IMR-90 (cell line): ENCODE results near the gene TTC24. TPM values are rescaled to one million over a fixed set of nuclear protein-coding genes. Genes with fewer than 3 reads are reported as not detected.

Experiments used
- ATAC-seq: fragments of 200-7000 bp; cut with Tn5 transposase; 2 replicates; pipeline ENCODE4 v1.9.1; 2020; ENCODE audit warnings: low read depth, mild to moderate bottlenecking, moderate library complexity
- BruUV-seq: library from RNA; stranded (reverse); fragments of 400-500 nt; replicated peaks from 2 replicates; lab custom pipeline; 2021; lab: Mats Ljungman, UMichigan
- CTCF ChIA-PET: fragments of 300-600 bp; formaldehyde crosslinking; extraction: SDS; loops from one replicate; lab custom pipeline; 2021; ENCODE audit warnings: antibody characterized with exemption; lab: Yijun Ruan, JAX
- POLR2A ChIA-PET: fragments of 300-600 bp; sonication (Branson Sonifier 250); formaldehyde crosslinking; loops from one replicate; lab custom pipeline; 2022; ENCODE audit warnings: antibody characterized with exemption; ENCODE audit not compliant: unreplicated experiment; lab: Charles Lee
- DNase-seq: peaks from one replicate; pipeline ENCODE4 v3.0.0; 2013
- H2AFZ ChIP-seq: replicated peaks from 2 replicates; pipeline ENCODE3; 2013; ENCODE audit warnings: low read length, mild to moderate bottlenecking; ENCODE audit not compliant: poor library complexity
- H2AK5ac ChIP-seq: 2 replicates; pipeline ENCODE4 v1.6.1; 2013; ENCODE audit warnings: low read depth, low read length, inconsistent platforms
- H2AK9ac ChIP-seq: replicated peaks from 2 replicates; pipeline ENCODE3; 2013; ENCODE audit warnings: mild to moderate bottlenecking, low read depth, low read length, moderate library complexity; ENCODE audit not compliant: poor library complexity
- H2BK120ac ChIP-seq: 2 replicates; pipeline ENCODE4 v1.6.1; 2013; ENCODE audit warnings: low read depth, low read length, inconsistent platforms
- H2BK15ac ChIP-seq: 3 replicates; pipeline ENCODE4 v1.6.1; 2013; ENCODE audit warnings: low read depth, low read length, inconsistent platforms
- H2BK20ac ChIP-seq: 2 replicates; pipeline ENCODE4 v1.6.1; 2013; ENCODE audit warnings: low read depth, mild to moderate bottlenecking, inconsistent platforms, low read length, moderate library complexity
- H2BK5ac ChIP-seq: 2 replicates; pipeline ENCODE4 v1.6.1; 2013; ENCODE audit warnings: mild to moderate bottlenecking, low read depth, low read length, inconsistent platforms; ENCODE audit not compliant: poor library complexity, severe bottlenecking
- H3K14ac ChIP-seq: replicated peaks from 2 replicates; pipeline ENCODE4 v1.6.1; 2013; ENCODE audit warnings: low read depth, low read length, inconsistent platforms
- H3K18ac ChIP-seq: 2 replicates; pipeline ENCODE4 v1.6.1; 2013; ENCODE audit warnings: low read depth, low read length, control low read depth
- H3K23ac ChIP-seq: 2 replicates; pipeline ENCODE4 v1.6.1; 2013; ENCODE audit warnings: low read depth, low read length, inconsistent platforms
- H3K27ac ChIP-seq: 2 replicates; pipeline ENCODE4 v1.5.1; 2013; ENCODE audit warnings: mild to moderate bottlenecking, control low read depth, low read length; ENCODE audit not compliant: insufficient read depth
- H3K27me3 ChIP-seq: 2 replicates; pipeline ENCODE4 v1.6.1; 2013; ENCODE audit warnings: low read length; ENCODE audit not compliant: control insufficient read depth, insufficient read depth
- H3K36me3 ChIP-seq: 2 replicates; pipeline ENCODE4 v1.6.1; 2013; ENCODE audit warnings: low read length, mixed read lengths; ENCODE audit not compliant: control insufficient read depth, insufficient read depth
- H3K4ac ChIP-seq: 2 replicates; pipeline ENCODE4 v1.6.1; 2013; ENCODE audit warnings: low read depth, low read length, inconsistent platforms
- H3K4me1 ChIP-seq: 2 replicates; pipeline ENCODE4 v1.6.1; 2013; ENCODE audit warnings: low read length, mixed read lengths; ENCODE audit not compliant: control insufficient read depth, insufficient read depth
- H3K4me2 ChIP-seq: 2 replicates; pipeline ENCODE4 v1.6.1; 2013; ENCODE audit warnings: low read depth, mild to moderate bottlenecking, control low read depth, low read length, moderate library complexity
- H3K4me3 ChIP-seq: 2 replicates; pipeline ENCODE4 v1.5.1; 2013; ENCODE audit warnings: low read depth, mild to moderate bottlenecking, control low read depth, low read length, moderate library complexity; ENCODE audit not compliant: insufficient read depth
- H3K56ac ChIP-seq: 2 replicates; pipeline ENCODE4 v1.6.1; 2013; ENCODE audit warnings: low read length, inconsistent platforms; ENCODE audit not compliant: insufficient read depth; ENCODE audit errors: extremely low read depth
- H3K79me1 ChIP-seq, 2 experiments: 2 replicates each; pipeline ENCODE4 v1.6.1; 2013; ENCODE audit warnings: low read length in 2 of 2, inconsistent platforms in 1 of 2, low read depth in 1 of 2
- H3K9ac ChIP-seq: 2 replicates; pipeline ENCODE4 v1.6.1; 2013; ENCODE audit warnings: low read depth, low read length, control low read depth
- H3K9me1 ChIP-seq: 2 replicates; pipeline ENCODE4 v1.6.1; 2013; ENCODE audit warnings: low read length, inconsistent platforms; ENCODE audit not compliant: insufficient read depth
- H3K9me3 ChIP-seq: 2 replicates; pipeline ENCODE4 v1.6.1; 2013; ENCODE audit warnings: low read length; ENCODE audit not compliant: control insufficient read depth, insufficient read depth
- H4K20me1 ChIP-seq: 2 replicates; pipeline ENCODE4 v1.6.1; 2013; ENCODE audit warnings: low read length, inconsistent platforms; ENCODE audit not compliant: insufficient read depth
- H4K5ac ChIP-seq: 2 replicates; pipeline ENCODE4 v1.6.1; 2013; ENCODE audit warnings: mild to moderate bottlenecking, low read depth, low read length, control low read depth
- H4K8ac ChIP-seq, 2 experiments: 2 replicates each; pipeline ENCODE4 v1.6.1; 2013; ENCODE audit warnings: low read depth in 2 of 2, low read length in 2 of 2, control low read depth in 1 of 2, inconsistent platforms in 1 of 2
- H4K91ac ChIP-seq: 2 replicates; pipeline ENCODE4 v1.6.1; 2013; ENCODE audit warnings: low read depth, low read length, inconsistent platforms; ENCODE audit not compliant: insufficient read depth
- CEBPB ChIP-seq: IDR thresholded peaks from 2 replicates; pipeline ENCODE4 v1.6.1; 2012; ENCODE audit warnings: low read depth, low read length, improper control_type of control experiment
- CHD1 ChIP-seq: IDR thresholded peaks from 2 replicates; pipeline ENCODE4 v1.6.1; 2012; ENCODE audit warnings: low read depth, low read length, improper control_type of control experiment
- MXI1 ChIP-seq: IDR thresholded peaks from 2 replicates; pipeline ENCODE4 v1.6.1; 2012; ENCODE audit warnings: low read depth, mild to moderate bottlenecking, low read length, moderate library complexity, borderline replicate concordance
- POLR2A ChIP-seq: IDR thresholded peaks from 2 replicates; pipeline ENCODE4 v1.6.1; 2012; ENCODE audit warnings: mild to moderate bottlenecking, low read depth, low read length
- WGBS, 2 experiments: methylation state at CpG; one replicate each; pipeline versions ENCODE4 v1.1.5 to v1.1.7; 2013; ENCODE audit warnings: missing lambda C conversion rate in 2 of 2; ENCODE audit not compliant: insufficient read length in 1 of 2; ENCODE audit errors: extremely low coverage in 2 of 2; 5-methylcytosine and 5-hydroxymethylcytosine counted together
- dilution Hi-C: fragments of 300-500 bp; cut with HindIII; formaldehyde crosslinking; loops from one replicate; pipeline ENCODE4 v1.14.3; 2018; ENCODE audit warnings: low sequenced_read_pairs; ENCODE audit not compliant: unreplicated experiment
- in situ Hi-C: fragments of 300-500 bp; cut with MboI; formaldehyde crosslinking; loops from 3 replicates; pipeline ENCODE4 v1.14.3; 2019; ENCODE audit warnings: low sequenced_read_pairs, inconsistent platforms, mixed read lengths
- intact Hi-C: fragments of 100-400 bp; cut with micrococcal nuclease; formaldehyde crosslinking; loops from 2 replicates; pipeline ENCODE4 v1.10.0; 2022
- polyA plus RNA-seq, 3 experiments: library from polyadenylated mRNA; depleted of rRNA; stranded (reverse); fragments of >200 nt; gene quantifications; 2 replicates each; pipeline ENCODE4 v1.2.3, GENCODE V29; 2012; ENCODE audit warnings: low replicate concordance in 1 of 3
- total RNA-seq: library from RNA; depleted of rRNA; stranded (reverse); fragments of >200 nt; gene quantifications from 2 replicates; pipeline ENCODE4 v1.2.3, GENCODE V29; 2012
- TF ChIP-seq, protein P1 (sequence below): fragments of 150-350 bp; IDR thresholded peaks from 2 replicates; pipeline ENCODE4 v1.6.1; 2017; ENCODE audit warnings: mild to moderate bottlenecking, antibody characterized with exemption, low read length, low read depth

TTC24 gene
- total and polyA plus RNA-seq, 2 of the 4 experiments (the other 2 are of a cell fraction), result not detected

DNA sequence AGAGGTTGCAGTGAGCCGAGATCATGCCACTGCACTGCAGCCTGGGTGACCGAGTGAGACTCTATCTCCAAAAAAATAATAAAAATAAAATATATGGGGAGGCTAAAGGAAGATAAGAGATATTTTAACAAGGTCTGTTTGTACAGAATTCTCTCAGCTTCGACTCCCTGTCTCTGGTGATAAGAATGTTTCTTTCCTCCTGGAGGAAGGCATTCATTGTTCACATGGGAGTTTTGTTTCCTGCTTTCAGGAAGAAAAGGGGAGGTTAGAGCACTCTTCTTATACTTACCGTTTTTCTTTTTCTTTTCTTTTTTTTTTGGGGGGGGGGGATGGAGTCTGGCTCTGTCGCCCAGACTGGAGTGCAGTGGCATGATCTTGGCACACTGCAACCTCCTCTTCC lies 10.0 kb downstream of the TTC24 start:
- dilution Hi-C loops (no loop called here), in situ Hi-C loops (no loop called here), intact Hi-C loops (no loop called here)
- Histone ChIP-seq H3K14ac (no peak overlapping the region), H3K79me1 (peaks cover 11 to 18% of the 10 kb centered on the region in 2 experiments), H3K9ac (no peak overlapping the region), H3K4me2 (no peak overlapping the region), H2AFZ (no peak overlapping the region), H3K27ac (no peak overlapping the region), H2AK5ac (no peak overlapping the region), H2BK5ac (no peak overlapping the region), H2AK9ac (no peak overlapping the region), H4K20me1 (no peaks in the 10 kb centered on the region), H3K4me1 (peaks cover 3% of the 10 kb centered on the region; the same call in 1 of the 2 replicates), H2BK15ac (no peak overlapping the region), H3K56ac (no peak overlapping the region), H2BK120ac (no peak overlapping the region), H3K4ac (no peak overlapping the region), H3K27me3 (peaks cover 15% of the 10 kb centered on the region), H3K18ac (no peak overlapping the region), H3K23ac (no peak overlapping the region), H3K9me3 (no peaks in the 10 kb centered on the region), H3K4me3 (no peak overlapping the region), H3K9me1 (peaks cover 10% of the 10 kb centered on the region), H2BK20ac (no peak overlapping the region), H4K91ac (no peak overlapping the region), H3K36me3 (peaks cover under 1% of the 10 kb centered on the region), H4K5ac (no peak overlapping the region), H4K8ac (no peak overlapping the region)
- POLR2A ChIA-PET, result interaction anchor here (0.6 kb wide), 1 partner anchor 19 kb away, joined by 3 read pairs; no protein-coding TSS in a partner anchor
- no TSS peak for BruUV-seq
- CTCF ChIA-PET, result no interaction called here
- TF ChIP-seq POLR2A (no peak), CEBPB (no peak), CHD1 (no peak), MXI1 (no peak)
- TF ChIP-seq, protein P1, sequence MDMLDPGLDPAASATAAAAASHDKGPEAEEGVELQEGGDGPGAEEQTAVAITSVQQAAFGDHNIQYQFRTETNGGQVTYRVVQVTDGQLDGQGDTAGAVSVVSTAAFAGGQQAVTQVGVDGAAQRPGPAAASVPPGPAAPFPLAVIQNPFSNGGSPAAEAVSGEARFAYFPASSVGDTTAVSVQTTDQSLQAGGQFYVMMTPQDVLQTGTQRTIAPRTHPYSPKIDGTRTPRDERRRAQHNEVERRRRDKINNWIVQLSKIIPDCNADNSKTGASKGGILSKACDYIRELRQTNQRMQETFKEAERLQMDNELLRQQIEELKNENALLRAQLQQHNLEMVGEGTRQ, result no peak
- ATAC-seq (no peak), DNase-seq (no peak)
- no CpG with 5 or more reads among the region's 5 CpGs for WGBS, 2 experiments
